CD14-positive monocyte (primary cell): ENCODE results near the gene PXMP4. TPM values are rescaled to one million over a fixed set of nuclear protein-coding genes. Genes with fewer than 3 reads are reported as not detected.

Source experiments
- DNase-seq, 3 donors: peaks; one replicate each; pipeline ENCODE4 v3.0.0-alpha.2; 2011 to 2022
- H2AFZ ChIP-seq: 2 replicates; pipeline ENCODE4 v1.6.0; 2012; ENCODE audit warnings: mild to moderate bottlenecking, low read depth, low read length, inconsistent platforms; ENCODE audit not compliant: insufficient read depth, poor library complexity, severe bottlenecking
- H3K27ac ChIP-seq, 2 donors: 1 replicate in 1 of 2; 2 replicates in 1 of 2; pipeline ENCODE4 v1.5.1; 2012 to 2013; ENCODE audit warnings: low read length in 2 of 2, control low read depth in 1 of 2, inconsistent platforms in 1 of 2, low read depth in 1 of 2, mild to moderate bottlenecking in 1 of 2
- H3K27me3 ChIP-seq, 2 donors: one replicate each; pipeline versions ENCODE4 v1.6.0 to v1.6.1; 2011 to 2013; ENCODE audit warnings: low read length in 2 of 2; ENCODE audit not compliant: control insufficient read depth in 2 of 2, insufficient read depth in 2 of 2
- H3K36me3 ChIP-seq, 2 donors: replicated peaks in 1 of 2; 1 replicate in 1 of 2; 2 replicates in 1 of 2; pipeline versions ENCODE4 v1.5.1 to v1.6.1; 2012 to 2013; ENCODE audit warnings: low read length in 2 of 2, control low read depth in 1 of 2, inconsistent platforms in 1 of 2, mild to moderate bottlenecking in 1 of 2; ENCODE audit not compliant: insufficient read depth in 2 of 2, control insufficient read depth in 1 of 2
- H3K4me1 ChIP-seq, 2 donors: 1 replicate in 1 of 2; 2 replicates in 1 of 2; pipeline versions ENCODE4 v1.5.1 to v1.6.1; 2012 to 2013; ENCODE audit warnings: low read length in 2 of 2, control low read depth in 1 of 2, inconsistent platforms in 1 of 2, mild to moderate bottlenecking in 1 of 2, moderate library complexity in 1 of 2; ENCODE audit not compliant: insufficient read depth in 2 of 2, control insufficient read depth in 1 of 2
- H3K4me2 ChIP-seq: replicated peaks from 2 replicates; pipeline ENCODE3; 2012; ENCODE audit warnings: low read length, moderate library complexity, mild to moderate bottlenecking; ENCODE audit not compliant: poor library complexity, severe bottlenecking; ENCODE audit errors: extremely low read depth
- H3K4me3 ChIP-seq, 3 experiments: fragments of 200-600 bp in 1 of 3; sonication (generic) in 1 of 3; replicated peaks in 1 of 3; 1 replicate in 2 of 3; 2 replicates in 1 of 3; pipeline ENCODE4 v1.5.1; 2011 to 2013; ENCODE audit warnings: low read length in 3 of 3, mild to moderate bottlenecking in 3 of 3, control low read depth in 2 of 3, low read depth in 2 of 3, inconsistent platforms in 1 of 3, moderate library complexity in 1 of 3
- H3K79me2 ChIP-seq: 2 replicates; pipeline ENCODE4 v1.6.0; 2012; ENCODE audit warnings: mild to moderate bottlenecking, control low read depth, inconsistent platforms, low read length, moderate library complexity; ENCODE audit not compliant: insufficient read depth
- H3K9ac ChIP-seq: 2 replicates; pipeline ENCODE4 v1.6.0; 2017; ENCODE audit warnings: low read length, mild to moderate bottlenecking; ENCODE audit not compliant: insufficient read depth, poor library complexity, severe bottlenecking
- H3K9me3 ChIP-seq, 2 donors: replicated peaks in 1 of 2; 1 replicate in 1 of 2; 2 replicates in 1 of 2; pipeline versions ENCODE4 v1.5.1 to v1.6.1; 2012 to 2013; ENCODE audit warnings: low read length in 2 of 2, control low read depth in 1 of 2; ENCODE audit not compliant: control insufficient read depth in 1 of 2, insufficient read depth in 1 of 2
- H4K20me1 ChIP-seq: 2 replicates; pipeline ENCODE4 v1.6.0; 2012; ENCODE audit warnings: mild to moderate bottlenecking, low read length, control low read depth, moderate library complexity; ENCODE audit not compliant: insufficient read depth
- H3K27ac Mint-ChIP-seq, 7 donors: one replicate each; pipeline ENCODE4 v1.8.0; 2020; ENCODE audit warnings: mild to moderate bottlenecking in 7 of 7, mixed read lengths in 7 of 7, moderate library complexity in 6 of 7, inconsistent platforms in 2 of 7
- H3K27me3 Mint-ChIP-seq, 3 donors: one replicate each; pipeline ENCODE4 v1.8.0; 2021 to 2022; ENCODE audit warnings: low read depth in 3 of 3, mild to moderate bottlenecking in 3 of 3, mixed read lengths in 3 of 3, moderate library complexity in 3 of 3, inconsistent platforms in 1 of 3
- H3K36me3 Mint-ChIP-seq, 2 donors: one replicate each; pipeline ENCODE4 v1.8.0; 2020; ENCODE audit warnings: mixed read lengths in 2 of 2, inconsistent platforms in 1 of 2, mild to moderate bottlenecking in 1 of 2
- H3K4me1 Mint-ChIP-seq: one replicate; pipeline ENCODE4 v1.8.0; 2020; ENCODE audit warnings: mild to moderate bottlenecking, mixed read lengths
- H3K4me3 Mint-ChIP-seq, 2 donors: one replicate each; pipeline ENCODE4 v1.8.0; 2020; ENCODE audit warnings: mild to moderate bottlenecking in 2 of 2, mixed read lengths in 2 of 2, moderate library complexity in 1 of 2
- H3K9me3 Mint-ChIP-seq, 7 donors: one replicate each; pipeline ENCODE4 v1.8.0; 2020 to 2022; ENCODE audit warnings: mixed read lengths in 7 of 7, mild to moderate bottlenecking in 6 of 7, moderate library complexity in 6 of 7, inconsistent platforms in 2 of 7
- CTCF ChIP-seq: fragments of 200-600 bp; IDR thresholded peaks from one replicate; pipeline ENCODE4 v1.8.0; 2022; ENCODE audit warnings: antibody characterized with exemption, mild to moderate bottlenecking
- WGBS: methylation state at CpG from one replicate; pipeline ENCODE4 v1.1.5; 2013; ENCODE audit warnings: missing lambda C conversion rate; ENCODE audit not compliant: insufficient coverage; 5-methylcytosine and 5-hydroxymethylcytosine counted together
- intact Hi-C, 2 donors: fragments of 100-400 bp; cut with micrococcal nuclease; formaldehyde crosslinking; loops; one replicate each; pipeline versions ENCODE4 v1.15.0 to v1.15.1; 2023
- polyA plus RNA-seq, 3 donors: library from polyadenylated mRNA; depleted of rRNA in 1 of 3; unstranded in 2 of 3; stranded (reverse) in 1 of 3; fragments of 300-500 nt in 2 of 3; fragments of >200 nt in 1 of 3; fragmentation: Illumina TruSeq in 2 of 3; gene quantifications; 1 replicate in 2 of 3; 2 replicates in 1 of 3; pipeline ENCODE4 v1.2.3, GENCODE V29; 2012 to 2021

PXMP4 gene
- polyA plus RNA-seq, 3 donors: 4.9 to 11.4 (median 9.0) TPM

- H2AFZ ChIP-seq: no peak overlapping the region
- 95% methylated on average over 16 of the region's 17 CpGs for WGBS
- Mint-ChIP-seq H3K27ac (peak overlapping the region in 1 of 7 donors; percentile 73), H3K36me3 (peaks cover 0 to 3% of the 10 kb centered on the region in 2 donors), H3K4me1 (peaks cover 6% of the 10 kb centered on the region), H3K9me3 (no peaks in the 10 kb centered on the region), H3K4me3 (no peak overlapping the region), H3K27me3 (peaks cover 1 to 8% (median 2%) of the 10 kb centered on the region in 3 donors)
- no peak for DNase-seq
- H3K4me2 ChIP-seq: no peak overlapping the region
- no peaks in the 10 kb centered on the region for H3K36me3 ChIP-seq
- H3K9me3 ChIP-seq: no peaks in the 10 kb centered on the region
- H3K79me2 ChIP-seq: no peaks in the 10 kb centered on the region
- no peak overlapping the region for H3K4me3 ChIP-seq
- no peak overlapping the region for H3K27ac ChIP-seq
- H3K4me1 ChIP-seq: no peaks in the 10 kb centered on the region
- H4K20me1 ChIP-seq: no peaks in the 10 kb centered on the region
- no peak for TF ChIP-seq CTCF
- intact Hi-C loops: no loop called here
- H3K27me3 ChIP-seq: no peaks in the 10 kb centered on the region
- no peak overlapping the region for H3K9ac ChIP-seq
Measured at GRCh38 chr20:33656783-33657703, 63.1 kb downstream of the PXMP4 start.

GRCh38 chr20:33656010-33656782, 63.9 kb downstream of the PXMP4 start:
- Mint-ChIP-seq H3K4me3 (no peak overlapping the region), H3K4me1 (peaks cover 6% of the 10 kb centered on the region), H3K9me3 (no peaks in the 10 kb centered on the region), H3K27ac (peak overlapping the region in 1 of 7 donors; percentile 68), H3K36me3 (peaks cover 0 to 3% of the 10 kb centered on the region in 2 donors), H3K27me3 (peaks cover 1 to 8% (median 2%) of the 10 kb centered on the region in 3 donors)
- no peak overlapping the region for H2AFZ ChIP-seq
- no peaks in the 10 kb centered on the region for H4K20me1 ChIP-seq
- no peak for TF ChIP-seq CTCF
- H3K27ac ChIP-seq: no peak overlapping the region
- no peak overlapping the region for H3K9ac ChIP-seq
- WGBS: 99% methylated on average over 10 of the region's 10 CpGs
- H3K79me2 ChIP-seq: no peaks in the 10 kb centered on the region
- H3K9me3 ChIP-seq: no peaks in the 10 kb centered on the region
- no peaks in the 10 kb centered on the region for H3K4me1 ChIP-seq
- H3K27me3 ChIP-seq: no peaks in the 10 kb centered on the region
- no peak for DNase-seq
- H3K4me2 ChIP-seq: no peak overlapping the region
- intact Hi-C loops: no loop called here
- no peak overlapping the region for H3K4me3 ChIP-seq
- no peaks in the 10 kb centered on the region for H3K36me3 ChIP-seq
